Measurements from ENCODE around the gene HTRA3.

Gene HTRA3

GRCh38 chr4:8295471-8295870 is 25.9 kb downstream of the HTRA3 start:
- DNase-seq = no peak

GRCh38 chr4:8296491-8296890 is 26.9 kb downstream of the HTRA3 start:
- DNase-seq = no peak

- no peak for DNase-seq
Measured at GRCh38 chr4:8297141-8297601, 27.6 kb downstream of the HTRA3 start.

DNA sequence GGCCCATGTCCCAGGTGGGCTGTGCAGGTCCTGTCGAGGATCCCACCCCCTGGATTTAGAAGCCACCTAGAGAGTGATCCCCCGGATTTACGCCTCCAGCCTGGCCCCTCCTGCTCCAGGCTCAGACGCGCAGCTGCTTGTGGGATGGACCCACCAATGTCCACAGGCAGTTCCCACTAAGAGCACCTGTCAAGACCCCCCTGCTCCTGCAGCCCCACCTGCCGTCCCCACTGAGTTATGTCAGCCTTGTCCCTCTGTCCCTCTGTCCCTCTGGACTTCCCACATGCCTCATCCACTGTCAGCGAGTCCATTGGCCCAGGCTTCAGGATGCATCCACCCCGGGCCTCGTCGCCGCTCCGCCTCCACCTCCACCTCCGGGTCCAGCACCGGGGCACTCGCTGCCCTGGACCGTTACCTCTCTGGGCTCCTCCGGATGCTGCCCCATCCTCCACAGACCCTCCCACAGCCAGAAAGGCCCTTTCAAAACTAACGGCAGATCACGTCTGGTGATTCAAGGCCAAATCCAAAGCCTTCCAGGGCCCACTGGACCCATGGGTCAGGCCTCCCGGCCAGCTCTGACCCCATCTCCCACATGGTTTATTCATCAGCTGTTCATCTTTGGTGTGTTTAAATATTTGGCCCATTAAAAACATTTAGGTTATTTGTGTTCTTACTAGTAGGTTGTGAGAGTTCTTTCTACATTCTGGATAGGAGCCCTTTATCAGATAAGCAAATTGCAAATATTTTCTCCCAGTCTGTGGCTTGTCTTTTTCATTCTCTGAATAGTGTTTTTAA is 28.3 kb downstream of the HTRA3 start:
- DNase-seq = no peak

- no peak for DNase-seq
Measured at GRCh38 chr4:8300832-8301231, 31.3 kb downstream of the HTRA3 start.

GRCh38 chr4:8301851-8302730 is 32.5 kb downstream of the HTRA3 start:
- no peak for DNase-seq

- DNase-seq = no peak
Measured at GRCh38 chr4:8303081-8303480, 33.5 kb downstream of the HTRA3 start.

GRCh38 chr4:8303485-8304281 is 34.1 kb downstream of the HTRA3 start:
- DNase-seq = peak; percentile 89

GRCh38 chr4:8304827-8305695 is 35.5 kb downstream of the HTRA3 start:
- no peak for DNase-seq

DNA sequence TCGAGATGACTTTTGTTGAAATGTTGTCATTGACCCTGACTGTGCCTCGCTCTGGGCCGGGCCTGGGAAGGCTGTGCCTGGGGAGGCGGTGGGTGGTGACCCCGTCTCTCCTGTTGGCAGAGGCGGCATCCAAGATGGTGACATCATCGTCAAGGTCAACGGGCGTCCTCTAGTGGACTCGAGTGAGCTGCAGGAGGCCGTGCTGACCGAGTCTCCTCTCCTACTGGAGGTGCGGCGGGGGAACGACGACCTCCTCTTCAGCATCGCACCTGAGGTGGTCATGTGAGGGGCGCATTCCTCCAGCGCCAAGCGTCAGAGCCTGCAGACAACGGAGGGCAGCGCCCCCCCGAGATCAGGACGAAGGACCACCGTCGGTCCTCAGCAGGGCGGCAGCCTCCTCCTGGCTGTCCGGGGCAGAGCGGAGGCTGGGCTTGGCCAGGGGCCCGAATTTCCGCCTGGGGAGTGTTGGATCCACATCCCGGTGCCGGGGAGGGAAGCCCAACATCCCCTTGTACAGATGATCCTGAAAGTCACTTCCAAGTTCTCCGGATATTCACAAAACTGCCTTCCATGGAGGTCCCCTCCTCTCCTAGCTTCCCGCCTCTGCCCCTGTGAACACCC is 36.4 kb downstream of the HTRA3 start:
- DNase-seq = no peak

- peak; percentile 19 for DNase-seq
Measured at GRCh38 chr4:8306511-8307021, 37.0 kb downstream of the HTRA3 start.

DNA sequence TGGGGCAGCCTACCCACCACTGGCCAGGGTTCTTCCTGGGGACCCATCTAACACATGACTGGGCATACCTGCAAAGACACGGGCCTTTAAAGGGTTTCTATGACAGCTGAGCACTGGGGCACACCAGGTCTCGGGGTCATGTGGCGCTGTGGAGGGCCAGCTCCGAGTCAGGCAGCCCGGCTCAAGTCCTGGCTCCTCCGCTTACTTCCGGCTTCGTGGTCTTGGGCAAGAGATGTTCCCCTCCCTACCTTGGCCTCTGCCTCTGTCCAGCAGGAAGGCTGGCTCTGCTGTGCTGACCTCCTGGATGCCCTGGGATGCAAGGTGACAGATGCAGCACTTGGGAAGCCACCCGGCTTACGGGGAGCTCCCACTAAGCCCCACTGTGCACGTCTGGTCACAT is 37.6 kb downstream of the HTRA3 start:
- no peak for DNase-seq

- no peak for DNase-seq
Measured at GRCh38 chr4:8307714-8308113, 38.2 kb downstream of the HTRA3 start.

- no peak for DNase-seq
Measured at GRCh38 chr4:8308144-8308543, 38.6 kb downstream of the HTRA3 start.

GRCh38 chr4:8308856-8309771 is 39.6 kb downstream of the HTRA3 start:
- DNase-seq = no peak

DNA sequence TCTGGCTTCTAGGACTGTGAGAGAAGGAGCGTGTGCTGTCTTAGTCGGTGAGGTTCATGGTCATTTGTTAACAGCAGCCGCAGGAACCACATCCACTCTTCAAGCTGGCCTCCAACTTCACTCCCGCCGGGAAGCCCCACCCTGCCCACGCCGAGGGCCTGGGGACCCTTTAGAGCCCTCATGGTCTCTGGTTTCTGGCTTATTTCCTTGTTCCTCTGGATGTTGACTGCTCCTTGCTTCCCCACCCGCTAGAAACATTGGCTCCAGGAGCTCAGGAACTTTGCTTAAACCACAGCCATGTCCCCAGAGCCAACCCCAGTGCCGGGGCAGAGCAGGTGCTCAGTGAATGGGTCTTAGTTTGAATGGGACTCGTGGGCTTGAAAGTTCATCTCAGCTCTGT is 40.8 kb downstream of the HTRA3 start:
- no peak for DNase-seq

- DNase-seq = no peak
Measured at GRCh38 chr4:8311101-8312068, 41.8 kb downstream of the HTRA3 start.

DNA sequence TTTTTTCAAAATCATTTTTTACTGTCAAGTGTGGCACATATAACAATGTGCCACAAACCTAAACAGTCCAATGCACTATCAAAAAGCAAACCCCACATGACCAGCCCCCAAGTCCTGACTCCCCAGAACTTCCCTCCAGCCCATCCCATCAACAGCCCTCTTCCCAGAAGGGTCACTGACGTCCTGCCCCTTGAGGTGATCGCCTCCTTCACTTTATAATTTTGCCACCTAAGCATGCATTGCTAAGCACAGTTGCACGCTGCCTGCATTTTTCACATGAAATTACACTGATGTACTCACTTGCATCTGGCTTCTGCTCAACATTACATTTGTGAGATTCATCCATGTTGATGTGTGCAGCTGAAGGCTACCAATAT is 42.5 kb downstream of the HTRA3 start:
- no peak for DNase-seq

DNA sequence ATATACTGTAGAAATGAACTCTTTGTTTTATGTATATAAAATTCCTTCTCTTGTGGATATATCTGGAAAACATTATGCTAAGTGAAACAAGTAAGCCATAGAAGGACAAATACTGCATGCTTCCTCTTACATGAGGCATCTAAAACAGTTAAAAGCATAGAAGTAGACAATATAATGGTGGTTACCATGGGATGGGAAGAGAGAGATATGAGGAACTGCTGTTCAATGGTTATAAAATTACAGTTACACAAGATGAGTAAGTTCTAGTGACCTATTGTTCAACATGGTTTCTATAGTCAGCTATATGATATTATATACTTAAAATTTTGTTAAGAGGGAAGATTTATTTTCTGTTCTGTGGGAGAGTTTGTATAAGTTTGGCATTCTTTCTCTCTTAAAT is 43.4 kb downstream of the HTRA3 start:
- no peak for DNase-seq
